Measurements from ENCODE around the gene TMEM202. TPM values are rescaled to one million over a fixed set of nuclear protein-coding genes. Genes with fewer than 3 reads are reported as not detected.

The TMEM202 gene
- total and polyA plus RNA-seq, 2 donors (not counting 1 experiment from before 2014, with no cell fraction given) = not detected

DNA sequence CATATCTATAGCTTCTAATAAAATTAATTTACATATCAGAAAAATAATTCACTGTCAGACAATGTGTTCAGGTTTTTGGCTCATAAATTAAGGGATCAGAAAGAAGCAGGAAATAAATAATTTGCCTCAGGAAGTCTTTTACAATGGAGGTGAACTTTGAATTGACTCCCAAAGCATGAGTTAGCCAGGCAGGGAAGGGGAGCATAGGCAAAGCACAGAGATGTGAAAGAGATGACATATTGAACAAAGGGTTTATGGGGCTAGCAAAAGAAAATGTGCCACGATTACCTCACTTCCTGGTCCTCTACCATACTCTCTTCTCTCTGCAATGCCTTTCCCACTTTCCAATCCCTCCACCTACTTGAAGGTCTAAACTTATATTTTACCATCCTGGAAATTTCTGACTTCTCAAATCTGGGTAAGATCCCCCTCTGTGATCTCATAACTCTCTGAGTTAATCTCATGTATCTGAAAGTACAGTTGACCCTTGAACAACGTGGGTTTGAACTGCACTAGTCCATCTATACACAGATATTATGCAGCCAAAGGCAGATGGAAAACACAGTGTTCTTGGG lies 18.2 kb upstream of the TMEM202 start:
- H3K9me3 ChIP-seq (ENCODE audit: control insufficient read depth, insufficient read depth, low read depth, low read length) = no peaks in the 10 kb centered on the region
- H3K27ac ChIP-seq (ENCODE audit: insufficient read depth, low read length) = no peak overlapping the region
- no peak overlapping the region for H3K9ac ChIP-seq (ENCODE audit: insufficient read depth, low read length)
- H2AFZ ChIP-seq (ENCODE audit: low read length) = no peak overlapping the region
- H3K4me2 ChIP-seq (ENCODE audit: extremely low read depth, insufficient read depth, low read length) = no peak overlapping the region
- peaks cover 1% of the 10 kb centered on the region for H3K79me2 ChIP-seq (ENCODE audit: control insufficient read depth, insufficient read depth, low read length)
- no peak overlapping the region for H3K4me3 ChIP-seq (replicated peaks in 1 of 4; ENCODE audit: control extremely low read depth in 1 of 4, insufficient read depth in 1 of 4, low read depth in 3 of 4, low read length in 4 of 4)
- H3K4me1 ChIP-seq (ENCODE audit: control insufficient read depth, extremely low read depth, insufficient read depth, low read length) = peaks cover 2% of the 10 kb centered on the region
- no peaks in the 10 kb centered on the region for H4K20me1 ChIP-seq (ENCODE audit: control insufficient read depth, extremely low read depth, insufficient read depth, low read length)
- no peak for DNase-seq (ENCODE audit: low read depth in 2 of 2)
- H3K36me3 ChIP-seq (ENCODE audit: control insufficient read depth, insufficient read depth, low read length) = no peaks in the 10 kb centered on the region
- peaks cover 17% of the 10 kb centered on the region for H3K27me3 ChIP-seq (ENCODE audit: control insufficient read depth, insufficient read depth, low read length)
- no peak for TF ChIP-seq CTCF (conservative IDR thresholded peaks at IDR 0.05 in 1 of 2, IDR thresholded peaks at IDR 0.05 in 1 of 2; ENCODE audit: low read depth in 1 of 2, low read length in 2 of 2)
- no peak for TF ChIP-seq EZH2 (IDR thresholded peaks at IDR 0.05; ENCODE audit: low read length, missing control alignments)

- TF ChIP-seq EZH2 (IDR thresholded peaks at IDR 0.05; ENCODE audit: low read length, missing control alignments) (no peak), CTCF (conservative IDR thresholded peaks at IDR 0.05 in 1 of 2, IDR thresholded peaks at IDR 0.05 in 1 of 2; ENCODE audit: low read depth in 1 of 2, low read length in 2 of 2) (no peak)
- Histone ChIP-seq H3K4me1 (ENCODE audit: control insufficient read depth, extremely low read depth, insufficient read depth, low read length) (peaks cover 2% of the 10 kb centered on the region), H3K36me3 (ENCODE audit: control insufficient read depth, insufficient read depth, low read length) (no peaks in the 10 kb centered on the region), H3K9ac (ENCODE audit: insufficient read depth, low read length) (no peak overlapping the region), H3K27me3 (ENCODE audit: control insufficient read depth, insufficient read depth, low read length) (peaks cover 17% of the 10 kb centered on the region), H4K20me1 (ENCODE audit: control insufficient read depth, extremely low read depth, insufficient read depth, low read length) (no peaks in the 10 kb centered on the region), H3K4me2 (ENCODE audit: extremely low read depth, insufficient read depth, low read length) (no peak overlapping the region), H2AFZ (ENCODE audit: low read length) (no peak overlapping the region), H3K9me3 (ENCODE audit: control insufficient read depth, insufficient read depth, low read depth, low read length) (no peaks in the 10 kb centered on the region), H3K27ac (ENCODE audit: insufficient read depth, low read length) (no peak overlapping the region), H3K79me2 (ENCODE audit: control insufficient read depth, insufficient read depth, low read length) (no peaks in the 10 kb centered on the region), H3K4me3 (replicated peaks in 1 of 4; ENCODE audit: control extremely low read depth in 1 of 4, insufficient read depth in 1 of 4, low read depth in 3 of 4, low read length in 4 of 4) (no peak overlapping the region)
- no peak for DNase-seq (ENCODE audit: low read depth in 2 of 2)
Measured at GRCh38 chr15:72380743-72381142, 17.4 kb upstream of the TMEM202 start.

DNA sequence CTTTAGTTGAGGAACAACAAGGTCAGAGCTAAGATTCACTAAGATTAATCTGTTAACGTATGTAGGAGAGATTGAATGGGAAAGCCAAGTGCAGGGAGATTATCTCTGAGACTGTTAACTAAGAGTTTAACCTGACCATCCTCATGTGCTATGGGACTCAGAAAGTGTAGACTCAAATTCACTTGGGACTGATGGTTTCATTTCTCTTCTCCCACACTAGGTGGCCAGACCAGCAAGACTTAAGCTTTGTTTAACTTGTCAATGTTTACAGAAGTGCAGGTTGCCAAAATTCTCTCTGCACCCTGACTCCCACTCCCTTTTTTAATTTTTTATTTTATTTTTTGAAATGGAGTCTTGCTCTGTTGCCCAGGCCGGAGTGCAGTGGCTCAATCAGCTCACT lies 16.0 kb upstream of the TMEM202 start:
- no peaks in the 10 kb centered on the region for H3K79me2 ChIP-seq (ENCODE audit: control insufficient read depth, insufficient read depth, low read length)
- H3K9me3 ChIP-seq (ENCODE audit: control insufficient read depth, insufficient read depth, low read depth, low read length) = no peaks in the 10 kb centered on the region
- no peaks in the 10 kb centered on the region for H3K4me1 ChIP-seq (ENCODE audit: control insufficient read depth, extremely low read depth, insufficient read depth, low read length)
- H2AFZ ChIP-seq (ENCODE audit: low read length) = no peak overlapping the region
- H3K27ac ChIP-seq (ENCODE audit: insufficient read depth, low read length) = no peak overlapping the region
- no peak overlapping the region for H3K9ac ChIP-seq (ENCODE audit: insufficient read depth, low read length)
- peaks cover 17% of the 10 kb centered on the region for H3K27me3 ChIP-seq (ENCODE audit: control insufficient read depth, insufficient read depth, low read length)
- H3K4me3 ChIP-seq (replicated peaks in 1 of 4; ENCODE audit: control extremely low read depth in 1 of 4, insufficient read depth in 1 of 4, low read depth in 3 of 4, low read length in 4 of 4) = no peak overlapping the region
- no peaks in the 10 kb centered on the region for H3K36me3 ChIP-seq (ENCODE audit: control insufficient read depth, insufficient read depth, low read length)
- no peak overlapping the region for H3K4me2 ChIP-seq (ENCODE audit: extremely low read depth, insufficient read depth, low read length)
- DNase-seq (ENCODE audit: low read depth in 2 of 2) = no peak
- no peaks in the 10 kb centered on the region for H4K20me1 ChIP-seq (ENCODE audit: control insufficient read depth, extremely low read depth, insufficient read depth, low read length)
- no peak for TF ChIP-seq EZH2 (IDR thresholded peaks at IDR 0.05; ENCODE audit: low read length, missing control alignments)
- TF ChIP-seq CTCF (conservative IDR thresholded peaks at IDR 0.05 in 1 of 2, IDR thresholded peaks at IDR 0.05 in 1 of 2; ENCODE audit: low read depth in 1 of 2, low read length in 2 of 2) = peak in 1 of 2 donors; percentile 32

Data from fibroblast of lung (primary cell).